8988T (cell line): Measurements from ENCODE around the gene CCDC40.
A peak's percentile ranks its signal among the peaks of the same experiment; 100 is the strongest.

Experiments used
- DNase-seq: peaks from one replicate; pipeline ENCODE4 v3.0.0; 2011

CCDC40 gene

GRCh38 chr17:80000981-80001775 lies 35.3 kb upstream of the CCDC40 start:
- DNase-seq: no peak

GRCh38 chr17:80002070-80002641 lies 34.3 kb upstream of the CCDC40 start:
- DNase-seq: no peak

- DNase-seq: no peak
Measured at GRCh38 chr17:80002690-80003490, 33.6 kb upstream of the CCDC40 start.

- no peak for DNase-seq
Measured at GRCh38 chr17:80003969-80004368, 32.5 kb upstream of the CCDC40 start.

GRCh38 chr17:80005360-80006338 lies 30.8 kb upstream of the CCDC40 start:
- DNase-seq: peak; percentile 89

GRCh38 chr17:80006339-80006720 lies 30.1 kb upstream of the CCDC40 start:
- DNase-seq: no peak

GRCh38 chr17:80006811-80007752 lies 29.4 kb upstream of the CCDC40 start:
- no peak for DNase-seq

GRCh38 chr17:80007939-80008338 lies 28.5 kb upstream of the CCDC40 start:
- no peak for DNase-seq

GRCh38 chr17:80008383-80008840 lies 28.0 kb upstream of the CCDC40 start:
- DNase-seq: peak; percentile 80

GRCh38 chr17:80008848-80009247 lies 27.6 kb upstream of the CCDC40 start:
- no peak for DNase-seq

- DNase-seq: no peak
Measured at GRCh38 chr17:80009391-80010282, 26.8 kb upstream of the CCDC40 start.

GRCh38 chr17:80010283-80010858 lies 26.1 kb upstream of the CCDC40 start:
- no peak for DNase-seq

GRCh38 chr17:80011989-80012555 lies 24.4 kb upstream of the CCDC40 start:
- DNase-seq: no peak

GRCh38 chr17:80012765-80013741 lies 23.4 kb upstream of the CCDC40 start:
- no peak for DNase-seq

- no peak for DNase-seq
Measured at GRCh38 chr17:80017226-80018010, 19.0 kb upstream of the CCDC40 start.

GRCh38 chr17:80018917-80019651 lies 17.4 kb upstream of the CCDC40 start:
- no peak for DNase-seq

GRCh38 chr17:80021600-80021999 lies 14.8 kb upstream of the CCDC40 start:
- no peak for DNase-seq
